MM.1S (cell line): Measurements from ENCODE around the gene RUNX1.

Experiments
- DNase-seq: peaks from one replicate; pipeline ENCODE4 v3.0.0-alpha.2; 2015
- H2AFZ ChIP-seq: fragments of 300-600 bp; sonication (generic); 2 replicates; pipeline ENCODE4 v1.6.0; 2016; ENCODE audit warnings: antibody characterized with exemption, low read length
- H3F3A ChIP-seq: fragments of 300-600 bp; sonication (generic); 2 replicates; pipeline ENCODE4 v1.6.1; 2016; ENCODE audit warnings: mild to moderate bottlenecking, antibody characterized with exemption, low read length, moderate library complexity, mixed read lengths; ENCODE audit not compliant: insufficient read depth
- H3K27ac ChIP-seq: fragments of 300-600 bp; sonication (generic); 2 replicates; pipeline ENCODE4 v1.5.1; 2016; ENCODE audit warnings: mild to moderate bottlenecking, low read length
- H3K27me3 ChIP-seq: fragments of 300-600 bp; sonication (generic); replicated peaks from 2 replicates; pipeline ENCODE4 v1.6.0; 2016; ENCODE audit warnings: low read length; ENCODE audit not compliant: insufficient read depth
- H3K36me3 ChIP-seq: fragments of 300-600 bp; sonication (generic); replicated peaks from 2 replicates; pipeline ENCODE4 v1.6.1; 2016; ENCODE audit warnings: mild to moderate bottlenecking, low read length, mixed read lengths; ENCODE audit not compliant: insufficient read depth
- H3K4me1 ChIP-seq: fragments of 300-600 bp; sonication (generic); 2 replicates; pipeline ENCODE4 v1.6.1; 2016; ENCODE audit warnings: low read length, mixed read lengths
- H3K4me2 ChIP-seq: fragments of 300-600 bp; sonication (generic); 2 replicates; pipeline ENCODE4 v1.6.0; 2016; ENCODE audit warnings: low read depth, low read length
- H3K4me3 ChIP-seq: fragments of 300-600 bp; sonication (generic); 2 replicates; pipeline ENCODE4 v1.5.1; 2016; ENCODE audit warnings: low read length, mixed read lengths
- H3K79me2 ChIP-seq: fragments of 300-600 bp; sonication (generic); 2 replicates; pipeline ENCODE4 v1.6.1; 2016; ENCODE audit warnings: mixed run types, low read length, mixed read lengths
- H3K9ac ChIP-seq: fragments of 300-600 bp; sonication (generic); 2 replicates; pipeline ENCODE4 v1.6.1; 2016; ENCODE audit warnings: low read length, mixed read lengths
- H3K9me2 ChIP-seq: fragments of 300-600 bp; sonication (generic); replicated peaks from 2 replicates; pipeline ENCODE4 v1.6.1; 2016; ENCODE audit warnings: mild to moderate bottlenecking, low read length, mixed read lengths; ENCODE audit not compliant: insufficient read depth
- H3K9me3 ChIP-seq: fragments of 300-600 bp; sonication (generic); replicated peaks from 2 replicates; pipeline ENCODE4 v1.6.1; 2016; ENCODE audit warnings: mild to moderate bottlenecking, low read length, mixed read lengths; ENCODE audit not compliant: insufficient read depth
- H4K20me1 ChIP-seq: fragments of 300-600 bp; sonication (generic); 2 replicates; pipeline ENCODE4 v1.6.1; 2016; ENCODE audit warnings: mild to moderate bottlenecking, low read length, moderate library complexity, mixed read lengths; ENCODE audit not compliant: insufficient read depth
- CTCF ChIP-seq: fragments of 300-600 bp; sonication (generic); IDR thresholded peaks from 2 replicates; pipeline ENCODE4 v1.5.1; 2016; ENCODE audit warnings: antibody characterized with exemption, low read length, mixed read lengths
- EZH2 ChIP-seq: fragments of 300-600 bp; sonication (generic); optimal IDR thresholded peaks from 2 replicates; pipeline ENCODE3; 2017; ENCODE audit warnings: low read depth, mild to moderate bottlenecking, antibody characterized with exemption, low read length, mixed read lengths
- EZH2phosphoT487 ChIP-seq: fragments of 300-600 bp; sonication (generic); IDR thresholded peaks from 2 replicates; pipeline ENCODE4 v1.6.1; 2018; ENCODE audit warnings: antibody characterized with exemption, low read length

RUNX1 gene

GRCh38 chr21:34909492-34910292 is 139.4 kb downstream of the RUNX1 start:
- TF ChIP-seq CTCF (no peak), EZH2 (no peak), EZH2phosphoT487 (no peak)
- Histone ChIP-seq H3K27ac (no peak overlapping the region), H3K79me2 (no peaks in the 10 kb centered on the region), H3K27me3 (0 out of 2 replicates have a peak, but pooled peaks cover 3% of the 10 kb centered on the region), H4K20me1 (no peaks in the 10 kb centered on the region), H3K4me3 (no peak overlapping the region), H3F3A (no peaks in the 10 kb centered on the region), H3K9me3 (no peaks in the 10 kb centered on the region), H3K36me3 (no peaks in the 10 kb centered on the region), H3K4me1 (peaks cover 3% of the 10 kb centered on the region; the same call in 1 of the 2 replicates), H3K9me2 (no peaks in the 10 kb centered on the region), H2AFZ (no peak overlapping the region), H3K4me2 (no peak overlapping the region), H3K9ac (no peak overlapping the region)
- no peak for DNase-seq

GRCh38 chr21:34908419-34909055 is 140.6 kb downstream of the RUNX1 start:
- no peak for DNase-seq
- Histone ChIP-seq H2AFZ (no peak overlapping the region), H3K4me1 (peaks cover 3% of the 10 kb centered on the region; the same call in 1 of the 2 replicates), H3K9me2 (no peaks in the 10 kb centered on the region), H3K79me2 (no peaks in the 10 kb centered on the region), H3F3A (no peaks in the 10 kb centered on the region), H3K27me3 (0 out of 2 replicates have a peak, but pooled peaks cover 3% of the 10 kb centered on the region), H3K4me3 (no peak overlapping the region), H3K9me3 (no peaks in the 10 kb centered on the region), H3K9ac (no peak overlapping the region), H3K36me3 (no peaks in the 10 kb centered on the region), H4K20me1 (no peaks in the 10 kb centered on the region), H3K27ac (no peak overlapping the region), H3K4me2 (no peak overlapping the region)
- TF ChIP-seq EZH2phosphoT487 (no peak), CTCF (no peak), EZH2 (no peak)

DNA sequence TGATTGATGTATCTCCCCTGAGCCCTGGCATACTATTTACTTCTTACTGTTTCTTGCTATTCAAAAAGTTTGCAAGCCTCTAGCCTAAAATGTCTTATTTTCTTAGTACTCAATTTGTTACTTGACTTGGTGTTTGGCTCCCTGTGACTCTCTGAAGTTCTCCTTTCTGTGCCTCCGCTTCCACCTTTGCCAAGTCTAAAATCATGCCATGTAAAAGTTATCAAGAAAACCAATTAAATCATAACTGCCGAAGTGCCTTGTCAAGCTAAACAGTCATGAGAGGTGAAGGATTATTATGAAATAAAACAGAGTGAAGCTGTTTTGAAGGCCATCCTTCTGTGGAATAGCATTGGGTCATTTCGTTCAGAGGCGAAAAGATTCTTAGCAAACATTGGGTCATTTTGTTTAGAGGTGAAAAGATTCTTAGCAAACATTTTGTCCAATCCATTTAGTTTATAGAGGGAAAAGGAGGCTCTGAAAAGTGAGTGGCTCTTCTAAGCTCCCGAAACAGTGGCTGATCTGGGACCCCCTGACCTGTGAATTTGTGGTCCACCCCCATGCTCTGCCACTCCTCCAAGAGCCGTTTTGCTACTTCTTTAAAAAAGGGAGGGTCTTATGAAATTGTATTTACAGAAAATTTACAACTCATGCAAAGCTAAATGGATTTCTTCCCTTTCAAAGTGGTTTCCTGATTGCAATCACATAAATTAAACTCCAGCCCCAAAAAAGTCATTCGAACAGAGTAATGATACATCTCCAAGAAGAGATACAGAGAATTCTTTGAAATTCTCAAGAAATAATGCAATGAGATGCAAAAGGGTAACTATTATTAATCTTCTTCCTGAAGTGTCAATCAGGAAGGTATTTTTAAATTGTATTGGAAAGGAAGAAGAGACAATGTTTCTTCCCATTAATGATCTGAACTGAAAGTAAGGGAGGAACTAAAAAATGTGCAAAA is 141.4 kb downstream of the RUNX1 start:
- no peaks in the 10 kb centered on the region for H4K20me1 ChIP-seq
- H3F3A ChIP-seq, result no peaks in the 10 kb centered on the region
- H2AFZ ChIP-seq, result no peak overlapping the region
- no peaks in the 10 kb centered on the region for H3K79me2 ChIP-seq
- TF ChIP-seq CTCF, result no peak
- no peak for TF ChIP-seq EZH2phosphoT487
- TF ChIP-seq EZH2, result no peak
- H3K27ac ChIP-seq, result no peak overlapping the region
- no peak for DNase-seq
- H3K4me3 ChIP-seq, result no peak overlapping the region
- H3K9ac ChIP-seq, result no peak overlapping the region
- no peaks in the 10 kb centered on the region for H3K36me3 ChIP-seq
- peaks cover 3% of the 10 kb centered on the region; the same call in 1 of the 2 replicates for H3K4me1 ChIP-seq
- 0 out of 2 replicates have a peak, but pooled peaks cover 3% of the 10 kb centered on the region for H3K27me3 ChIP-seq
- H3K4me2 ChIP-seq, result no peak overlapping the region
- no peaks in the 10 kb centered on the region for H3K9me3 ChIP-seq
- H3K9me2 ChIP-seq, result no peaks in the 10 kb centered on the region
